Smooth muscle cell (in vitro differentiated cells): Measurements from ENCODE around the gene FBXL20. TPM values are rescaled to one million over a fixed set of nuclear protein-coding genes. Genes with fewer than 3 reads are reported as not detected.
A peak's percentile ranks its signal among the peaks of the same experiment; 100 is the strongest.

Experiments used
- DNase-seq: peaks from one replicate; lab custom pipeline; 2025; ENCODE audit not compliant: unreplicated experiment; lab: John Stamatoyannopoulos, UW
- H2AFZ ChIP-seq: fragments of 200-600 bp; sonication (generic); 2 replicates; pipeline ENCODE4 v1.6.0; 2016; ENCODE audit warnings: antibody characterized with exemption, low read depth, mild to moderate bottlenecking
- H3F3A ChIP-seq: fragments of 200-600 bp; sonication (generic); 2 replicates; pipeline ENCODE4 v1.6.0; 2017; ENCODE audit warnings: antibody characterized with exemption, low read depth
- H3K27ac ChIP-seq: fragments of 200-600 bp; sonication (generic); 2 replicates; pipeline ENCODE4 v1.5.1; 2016; ENCODE audit warnings: low read depth, mild to moderate bottlenecking
- H3K27me3 ChIP-seq: fragments of 200-600 bp; sonication (generic); 2 replicates; pipeline ENCODE4 v1.6.1; 2016; ENCODE audit warnings: low read depth, mild to moderate bottlenecking
- H3K36me3 ChIP-seq: fragments of 200-600 bp; sonication (generic); 2 replicates; pipeline ENCODE4 v1.5.1; 2016; ENCODE audit warnings: low read depth
- H3K4me1 ChIP-seq: fragments of 200-600 bp; sonication (generic); 2 replicates; pipeline ENCODE4 v1.5.1; 2016; ENCODE audit warnings: low read depth
- H3K4me2 ChIP-seq: fragments of 200-600 bp; sonication (generic); 2 replicates; pipeline ENCODE4 v1.6.0; 2016; ENCODE audit warnings: mild to moderate bottlenecking
- H3K4me3 ChIP-seq: fragments of 200-600 bp; sonication (generic); 2 replicates; pipeline ENCODE4 v1.5.1; 2016; ENCODE audit warnings: mild to moderate bottlenecking
- H3K79me2 ChIP-seq: fragments of 200-600 bp; sonication (generic); 2 replicates; pipeline ENCODE4 v1.6.0; 2016; ENCODE audit warnings: low read depth, mild to moderate bottlenecking
- H3K9ac ChIP-seq: fragments of 200-600 bp; sonication (generic); 2 replicates; pipeline ENCODE4 v1.6.0; 2016; ENCODE audit warnings: low read depth
- H3K9me3 ChIP-seq: fragments of 200-600 bp; sonication (generic); replicated peaks from 2 replicates; pipeline ENCODE4 v1.5.1; 2016; ENCODE audit warnings: low read depth
- H4K20me1 ChIP-seq: fragments of 200-600 bp; sonication (generic); 2 replicates; pipeline ENCODE4 v1.6.0; 2016; ENCODE audit warnings: low read depth
- CTCF ChIP-seq: fragments of 200-600 bp; sonication (generic); IDR thresholded peaks from 2 replicates; pipeline ENCODE4 v1.5.1; 2017; ENCODE audit warnings: borderline replicate concordance, mild to moderate bottlenecking, antibody characterized with exemption; ENCODE audit not compliant: insufficient read depth, poor library complexity, severe bottlenecking
- WGBS: methylation state at CpG from one replicate; pipeline ENCODE4 v1.1.7; 2016; ENCODE audit warnings: low lambda C conversion rate; 5-methylcytosine and 5-hydroxymethylcytosine counted together
- polyA plus RNA-seq: library from polyadenylated mRNA; unstranded; fragments of >200 nt; fragmentation: Nextera tagmentation; extraction: Ambion mirVana; gene quantifications from 2 replicates; pipeline ENCODE4 v1.2.1, GENCODE V29; 2016
- total RNA-seq: library from RNA; depleted of rRNA; stranded (reverse); fragments of >200 nt; gene quantifications from 2 replicates; pipeline ENCODE4 v1.2.3, GENCODE V29; 2014

Gene FBXL20
- total and polyA plus RNA-seq, 2 experiments from 2014 or later = 8.0 to 19.9 TPM

- Histone ChIP-seq H3K9me3 (no peaks in the 10 kb centered on the region), H3K9ac (peak overlapping the region; percentile 95), H3K4me3 (peak overlapping the region; percentile 96), H3K36me3 (peaks cover 5% of the 10 kb centered on the region), H3F3A (peaks cover 19% of the 10 kb centered on the region), H3K27ac (peak overlapping the region; percentile 91), H3K4me1 (peaks cover 6% of the 10 kb centered on the region), H4K20me1 (peaks cover 43% of the 10 kb centered on the region), H2AFZ (peak overlapping the region; percentile 82), H3K4me2 (peak overlapping the region; percentile 93), H3K27me3 (no peaks in the 10 kb centered on the region), H3K79me2 (peaks cover 34% of the 10 kb centered on the region)
- DNase-seq = peak; percentile 68
- WGBS = 0% methylated on average over 20 of the region's 53 CpGs
- no peak for TF ChIP-seq CTCF
Measured at GRCh38 chr17:39402244-39402889, 941 bp upstream of the FBXL20 start.

DNA sequence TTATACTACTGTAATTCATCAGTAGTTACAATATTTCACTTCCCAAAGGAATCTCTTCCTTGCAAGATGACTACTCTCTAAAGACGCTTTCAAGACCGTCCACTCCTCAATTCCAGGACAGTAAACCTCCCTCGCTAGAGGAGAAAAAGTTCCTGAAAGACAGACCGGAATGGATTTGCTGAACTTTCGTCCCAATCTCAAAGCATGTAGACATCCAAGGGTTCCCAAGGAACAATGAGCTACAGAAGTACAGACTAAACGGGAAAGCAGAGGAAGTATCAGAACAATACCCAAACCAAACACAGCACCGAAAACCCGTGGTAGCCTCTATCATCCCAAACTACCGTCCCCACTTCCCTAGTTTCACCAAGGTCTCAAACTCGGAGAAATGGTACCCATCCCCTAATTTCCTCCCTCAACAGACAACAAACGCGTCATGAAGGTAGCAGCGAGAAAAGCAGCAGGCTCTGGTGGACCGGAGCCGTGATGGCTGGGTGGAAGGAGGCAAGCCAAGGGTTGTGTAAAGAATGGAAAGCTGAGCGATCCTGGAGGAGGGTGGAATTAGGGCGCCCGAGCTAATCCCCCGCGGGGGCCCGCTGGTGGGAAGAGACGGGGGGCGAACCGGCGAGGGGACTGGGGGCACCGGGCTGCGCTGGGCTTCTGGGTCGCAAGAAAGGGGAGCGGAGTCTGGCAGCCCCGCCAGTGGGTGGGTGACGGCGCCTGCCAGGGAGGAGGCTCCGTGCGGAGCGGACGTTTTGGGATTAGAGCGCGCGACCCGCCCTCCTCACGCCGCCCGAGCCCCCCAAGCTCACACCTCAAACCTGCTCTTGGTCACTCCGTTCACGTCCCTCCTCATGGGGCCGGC is 647 bp downstream of the FBXL20 start:
- 4% methylated on average over 40 of the region's 46 CpGs for WGBS
- H3K79me2 ChIP-seq = peaks cover 39% of the 10 kb centered on the region
- no peak for TF ChIP-seq CTCF

DNA sequence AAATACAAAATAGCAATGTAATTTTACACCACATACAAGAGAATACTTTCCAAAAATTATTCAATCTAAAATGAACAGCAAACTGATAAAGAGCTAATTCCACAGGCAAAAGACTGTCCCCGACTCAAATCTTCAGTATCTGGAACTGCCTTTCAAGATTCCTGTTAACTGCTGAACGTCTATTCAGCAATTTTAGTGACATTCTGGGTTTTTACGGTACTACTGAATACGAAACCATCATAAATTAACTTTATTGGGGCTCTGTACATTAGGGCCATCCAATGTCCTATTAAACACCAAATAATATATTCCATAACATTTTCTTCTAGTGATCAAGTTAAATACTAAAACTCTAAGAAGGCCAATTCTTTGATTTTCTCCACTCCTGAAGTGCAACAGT is 1.6 kb downstream of the FBXL20 start:
- peak overlapping the region; percentile 93 for H3K4me2 ChIP-seq
- no peaks in the 10 kb centered on the region for H3K9me3 ChIP-seq
- no peak for DNase-seq
- H3K79me2 ChIP-seq = peaks cover 40% of the 10 kb centered on the region
- H3K27ac ChIP-seq = no peak overlapping the region
- no peak for TF ChIP-seq CTCF
- whole genome bisulfite sequencing = 77% methylated on average over 4 of the region's 4 CpGs
- H3K27me3 ChIP-seq = no peaks in the 10 kb centered on the region
- no peak overlapping the region for H2AFZ ChIP-seq
- H4K20me1 ChIP-seq = peaks cover 63% of the 10 kb centered on the region
- peaks cover 1% of the 10 kb centered on the region for H3F3A ChIP-seq
- peaks cover 6% of the 10 kb centered on the region for H3K4me1 ChIP-seq
- no peaks in the 10 kb centered on the region for H3K36me3 ChIP-seq
- no peak overlapping the region for H3K9ac ChIP-seq
- peak overlapping the region; percentile 96 for H3K4me3 ChIP-seq

More for the DNA sequence above, 647 bp downstream of the FBXL20 start:
- H3K4me2 ChIP-seq = peak overlapping the region; percentile 93
- no peaks in the 10 kb centered on the region for H3K27me3 ChIP-seq
- H3K27ac ChIP-seq = peak overlapping the region; percentile 91
- peak overlapping the region; percentile 82 for H2AFZ ChIP-seq
- peak; percentile 48 for DNase-seq
- peaks cover 9% of the 10 kb centered on the region for H3F3A ChIP-seq
- H4K20me1 ChIP-seq = peaks cover 53% of the 10 kb centered on the region
- H3K4me1 ChIP-seq = peaks cover 6% of the 10 kb centered on the region
- H3K9me3 ChIP-seq = no peaks in the 10 kb centered on the region
- H3K4me3 ChIP-seq = peak overlapping the region; percentile 96
- H3K9ac ChIP-seq = peak overlapping the region; percentile 95
- peaks cover 2% of the 10 kb centered on the region for H3K36me3 ChIP-seq
